GM19328 (cell line): Measurements from ENCODE around the gene KRT6A.

ENCODE experiments used
- ATAC-seq: cut with Tn5 transposase; IDR thresholded peaks from one replicate; pipeline ENCODE4 v1.9.1; 2021; ENCODE audit warnings: mild to moderate bottlenecking, moderate library complexity; ENCODE audit not compliant: unreplicated experiment

Gene KRT6A

DNA sequence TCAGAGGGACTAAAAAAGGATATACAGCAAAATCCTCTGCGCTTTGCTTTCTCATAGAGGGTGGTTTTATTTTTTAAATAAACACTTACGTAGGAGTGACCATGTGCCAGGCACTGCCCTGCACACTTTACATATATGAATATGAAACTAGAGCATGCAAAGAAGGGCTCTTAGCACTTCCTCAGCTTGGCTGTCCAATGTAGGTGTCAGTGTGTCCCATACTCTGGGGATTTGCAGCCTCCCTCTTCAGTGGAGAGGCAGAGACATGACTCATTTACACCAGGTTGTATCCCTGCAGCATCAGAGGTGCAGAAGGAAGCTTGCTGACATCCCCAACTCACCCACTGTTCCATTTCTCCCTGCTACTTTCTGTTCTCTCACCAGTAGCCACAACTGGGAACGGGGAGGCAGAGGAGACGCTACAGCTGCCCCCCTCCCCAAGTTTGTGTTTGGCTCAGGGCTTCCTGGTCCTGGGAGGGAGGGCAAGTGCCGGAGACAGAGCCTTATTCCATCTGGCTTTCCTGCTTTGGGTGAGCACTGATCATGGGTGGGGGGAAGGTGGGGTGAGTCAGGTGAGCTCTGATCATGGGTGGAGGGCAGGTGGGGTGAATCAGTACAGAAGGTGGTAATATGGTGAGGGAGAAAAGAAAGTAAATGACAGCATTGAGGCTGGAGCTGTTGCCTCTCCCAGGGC is 32.0 kb upstream of the KRT6A start:
- no peak for ATAC-seq

- no peak for ATAC-seq
Observed at GRCh38 chr12:52524241-52524897, 31.3 kb upstream of the KRT6A start.

DNA sequence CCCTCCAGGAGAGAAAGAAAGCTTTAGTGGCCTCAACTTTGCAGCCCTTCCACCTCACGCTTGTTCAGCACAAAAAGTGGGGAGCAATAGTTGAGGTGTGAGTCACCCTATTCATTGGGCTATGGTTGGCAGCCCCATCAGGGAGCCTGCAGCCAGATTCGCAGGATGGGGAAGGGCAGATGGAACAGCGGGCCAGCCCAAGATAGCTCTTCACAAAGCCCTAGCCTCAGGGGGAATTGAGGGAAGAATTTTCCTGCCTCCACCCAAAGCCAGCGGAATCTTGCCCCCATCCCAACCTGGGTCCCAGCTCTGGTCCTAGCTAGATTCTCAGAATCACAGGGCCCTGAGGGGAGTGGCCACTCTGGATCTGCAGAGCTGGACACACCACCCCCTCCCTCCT is 30.8 kb upstream of the KRT6A start:
- ATAC-seq, result no peak

DNA sequence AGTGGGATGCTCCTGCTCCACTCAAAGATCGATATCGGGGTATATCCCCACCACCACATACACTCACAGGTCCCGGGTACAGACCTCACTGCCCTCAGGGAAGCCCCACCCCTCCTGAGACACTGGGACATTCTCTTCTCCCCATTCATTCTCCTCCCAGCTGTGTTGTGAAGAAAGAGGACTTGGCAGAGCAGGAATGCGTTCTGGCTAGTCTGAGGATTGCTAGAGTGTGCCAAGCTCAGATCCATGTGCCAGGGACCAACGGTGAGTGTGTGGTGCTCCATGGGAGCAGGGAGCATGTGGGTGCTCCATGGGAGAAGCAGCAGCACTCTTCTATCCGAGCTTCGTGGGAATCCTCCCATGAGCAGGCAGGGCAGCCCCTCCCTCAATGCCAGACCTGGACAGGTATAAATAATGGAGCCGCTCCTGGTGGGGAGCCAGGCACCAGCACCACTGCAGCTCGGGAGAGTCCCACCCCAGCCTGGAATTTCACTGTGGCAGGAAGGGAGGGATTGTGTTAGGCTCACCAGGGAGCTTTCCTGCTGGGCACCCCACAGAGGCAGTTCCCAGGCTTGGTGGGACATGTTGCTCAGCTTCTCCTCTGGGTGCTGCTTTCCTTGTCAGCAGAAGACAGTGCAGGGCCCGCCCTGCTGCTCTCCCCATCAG is 29.4 kb upstream of the KRT6A start:
- ATAC-seq, result no peak

DNA sequence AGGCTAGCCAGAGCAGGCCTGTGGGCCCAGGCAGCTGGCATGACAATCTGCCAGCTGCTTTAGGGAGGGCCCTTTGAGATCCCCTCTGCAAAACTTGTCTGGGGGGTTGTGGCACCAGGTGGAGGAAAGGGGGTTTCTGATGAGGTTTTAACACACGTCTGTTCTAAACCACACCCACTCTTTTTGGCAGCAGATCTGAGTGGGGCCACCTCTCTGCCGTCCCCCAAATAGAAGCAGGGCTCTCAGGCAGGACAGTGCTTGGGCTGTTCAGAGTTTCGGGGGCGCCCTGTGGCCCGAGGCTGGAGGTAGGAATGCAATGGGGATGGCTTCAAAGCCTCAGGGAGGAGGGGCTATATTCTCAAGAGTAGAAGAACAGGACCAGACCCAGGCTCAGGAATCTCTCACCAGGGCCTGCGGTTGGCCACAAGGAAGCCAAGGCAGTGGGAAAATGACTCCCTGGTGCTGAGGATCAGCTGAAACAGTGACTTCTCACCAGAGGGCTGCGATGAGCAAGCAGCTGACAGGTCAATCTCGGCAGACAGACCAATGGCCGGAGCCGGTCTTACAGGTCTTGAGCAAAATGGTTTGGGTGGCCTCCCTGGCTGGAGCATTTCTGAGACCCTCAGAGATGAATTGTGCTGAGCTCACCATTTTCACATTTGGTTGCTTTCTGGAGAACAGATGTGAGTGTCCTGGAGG is 28.7 kb upstream of the KRT6A start:
- no peak for ATAC-seq

GRCh38 chr12:52521175-52521567 is 28.1 kb upstream of the KRT6A start:
- ATAC-seq, result no peak

DNA sequence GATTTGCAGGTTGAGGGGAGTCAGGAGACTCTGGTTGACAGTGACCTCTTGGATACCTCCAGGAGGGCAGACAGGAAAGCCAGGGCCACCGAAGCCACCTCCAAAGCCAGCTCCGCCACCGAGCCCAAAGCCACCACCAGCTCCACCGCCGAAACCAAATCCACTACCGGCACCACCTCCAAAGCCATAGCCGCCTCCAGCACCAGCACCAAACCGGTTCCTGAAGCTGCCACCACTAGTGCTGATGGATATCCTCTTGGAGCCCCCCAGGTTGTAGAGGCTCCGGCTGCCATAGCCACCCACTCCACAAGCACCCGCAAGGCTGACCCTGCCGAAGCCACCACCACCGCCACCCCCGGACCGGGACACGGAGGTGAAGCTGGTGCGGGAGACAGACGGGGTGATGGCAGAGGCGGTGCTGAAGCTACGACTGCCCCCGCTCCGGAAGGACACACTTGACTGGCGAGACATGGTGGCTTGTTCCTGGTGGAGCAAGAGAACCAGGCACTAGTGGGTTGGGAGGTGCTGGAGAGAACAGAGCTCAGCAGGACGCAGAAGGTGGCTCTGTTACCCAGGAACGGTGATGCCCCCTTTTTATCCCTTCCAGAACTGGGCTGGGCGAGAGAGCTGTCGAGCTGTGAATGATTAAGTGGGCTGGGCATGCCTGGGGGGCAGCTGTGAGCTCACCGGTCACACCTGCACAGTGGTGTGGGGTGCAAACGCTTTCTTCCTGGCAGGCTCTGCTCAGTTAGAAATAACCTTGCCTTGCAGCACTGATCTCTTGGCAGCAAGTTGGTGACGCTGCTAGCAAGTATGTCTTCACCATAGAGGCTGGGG is 27.0 kb upstream of the KRT6A start, which contains the start of gene KRT5:
TSS of gene KRT5 (minus strand) at position 569 of the 837 bp plus-strand sequence. CDS start at position 471, 98 bp downstream.
- no peak for ATAC-seq

GRCh38 chr12:52519387-52519703 is 26.3 kb upstream of the KRT6A start:
- ATAC-seq, result no peak

DNA sequence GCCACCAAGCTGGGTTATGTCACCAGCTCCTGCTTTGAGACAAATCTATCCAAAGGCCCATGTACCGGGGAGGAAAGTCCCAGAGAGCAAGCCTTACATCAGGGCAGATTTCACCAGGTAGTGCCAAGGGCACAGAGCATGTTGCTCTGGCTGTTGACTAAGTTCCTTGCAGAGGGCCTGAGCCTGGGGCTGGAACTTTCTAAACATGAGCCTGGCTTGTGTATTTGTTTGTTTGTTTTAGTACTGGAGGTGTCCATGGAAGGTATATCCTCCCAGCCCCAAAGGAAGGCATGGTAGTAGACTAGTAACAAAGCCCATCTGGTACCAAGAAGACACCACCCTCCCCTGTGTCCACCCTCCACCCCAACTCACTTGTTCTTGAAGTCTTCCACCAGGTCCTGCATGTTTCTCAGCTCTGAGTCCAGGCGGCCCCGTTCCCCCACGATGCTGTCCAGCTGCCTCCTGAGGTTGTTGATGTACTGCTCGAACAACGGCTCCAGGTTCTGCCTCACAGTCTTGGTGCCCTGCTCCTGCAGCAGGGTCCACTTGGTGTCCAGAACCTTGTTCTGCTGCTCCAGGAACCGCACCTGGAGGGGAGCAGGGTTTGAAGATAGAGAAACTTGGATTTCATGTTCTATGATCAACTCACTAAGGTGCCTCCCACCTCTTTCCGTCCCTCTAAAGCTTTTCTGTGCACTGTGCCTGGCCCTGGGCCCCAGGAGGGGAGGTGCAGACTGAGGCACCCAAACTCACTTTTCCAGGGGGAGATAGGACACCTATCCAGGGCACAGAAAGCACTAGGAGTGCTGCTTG is 25.7 kb upstream of the KRT6A start:
- no peak for ATAC-seq

GRCh38 chr12:52517888-52518287 is 24.8 kb upstream of the KRT6A start:
- no peak for ATAC-seq

- ATAC-seq, result no peak
Observed at GRCh38 chr12:52517005-52517835, 24.2 kb upstream of the KRT6A start.

DNA sequence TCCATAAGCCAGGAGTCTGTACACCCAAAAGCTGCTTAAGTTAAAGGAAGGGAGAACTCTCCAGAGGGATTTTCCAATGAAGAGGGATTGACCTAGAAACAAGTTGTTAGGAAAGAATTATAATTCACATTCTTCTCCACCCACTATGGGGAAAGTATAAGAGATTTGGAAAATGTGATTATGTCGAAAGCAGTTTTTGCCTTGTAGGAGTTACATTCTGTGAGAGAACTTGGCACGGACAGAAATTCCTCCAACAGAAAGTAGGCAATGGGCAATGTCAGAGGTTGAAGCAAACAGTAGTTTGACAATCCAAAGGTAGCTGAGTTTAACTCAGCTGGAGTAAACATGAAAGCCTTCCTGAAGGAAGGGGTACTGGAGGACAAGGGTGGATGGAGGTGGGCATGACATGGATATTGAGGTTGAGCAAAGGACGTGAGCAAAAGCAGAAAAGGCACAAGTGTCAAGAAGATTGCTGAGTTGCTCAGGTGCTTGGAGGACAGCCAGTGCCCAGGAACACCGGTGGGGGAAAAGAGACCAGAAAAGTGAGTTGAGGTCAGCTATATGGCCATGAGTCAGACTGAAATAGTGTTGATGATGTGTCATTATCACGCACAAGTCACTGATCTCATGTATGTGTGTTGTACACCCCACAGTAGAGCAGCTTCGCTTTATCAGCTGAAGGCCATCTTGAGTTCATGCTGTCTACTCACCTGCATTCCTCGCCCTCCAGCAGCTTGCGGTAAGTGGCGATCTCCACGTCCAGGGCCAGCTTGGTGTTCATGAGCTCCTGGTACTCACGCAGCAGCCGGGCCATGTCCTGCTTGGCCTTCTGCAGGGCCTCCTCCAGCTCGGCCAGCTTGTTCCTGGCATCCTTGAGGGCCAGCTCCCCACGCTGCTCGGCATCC is 23.1 kb upstream of the KRT6A start:
- ATAC-seq, result no peak

- no peak for ATAC-seq
Observed at GRCh38 chr12:52515319-52515646, 22.2 kb upstream of the KRT6A start.

GRCh38 chr12:52514471-52515318 is 21.6 kb upstream of the KRT6A start:
- no peak for ATAC-seq

DNA sequence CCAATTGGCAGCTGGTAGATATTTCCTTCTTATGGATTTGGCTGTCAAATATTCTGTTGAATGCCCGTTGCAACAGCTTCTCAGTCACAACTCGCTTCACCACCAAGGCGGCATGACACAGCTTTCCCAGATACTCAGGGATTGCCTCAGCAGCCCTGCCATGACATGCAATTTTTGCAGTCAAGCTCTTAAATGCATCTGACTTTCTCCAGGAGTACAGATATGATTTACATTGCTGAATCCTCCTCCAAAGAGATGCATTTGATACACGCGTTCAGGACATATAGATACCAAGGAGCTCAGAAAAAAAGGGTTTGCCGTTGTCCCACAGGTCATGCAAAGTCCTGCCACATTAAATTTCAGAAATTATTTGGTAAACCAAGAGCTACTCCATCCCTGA is 20.7 kb upstream of the KRT6A start:
- ATAC-seq, result no peak

DNA sequence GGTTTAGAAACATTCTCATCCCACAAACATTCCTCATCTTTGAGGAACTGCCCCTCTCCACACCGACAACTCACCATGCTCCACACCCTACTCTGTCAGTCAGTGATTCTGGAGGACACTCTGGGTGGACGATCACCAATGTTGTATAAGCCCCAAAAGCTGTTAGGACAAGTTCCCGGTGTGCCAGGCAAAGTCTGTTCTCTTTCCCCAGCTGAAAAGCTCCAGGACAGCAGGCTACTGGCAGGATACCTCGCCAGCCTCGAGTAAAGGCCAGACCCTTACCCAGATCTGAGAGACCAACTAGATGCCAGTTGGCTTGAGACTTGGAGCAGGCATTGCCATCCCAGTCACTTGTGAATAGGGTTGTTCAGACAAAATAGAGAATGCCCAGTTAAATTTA is 15.2 kb upstream of the KRT6A start:
- ATAC-seq, result no peak
